Measurements from ENCODE around the gene SHISAL2B.
"Not testable (repeated sequence)": the region's sequence is repeated elsewhere in the genome, so short reads cannot be mapped to it uniquely, and the experiment has no call there.

SHISAL2B gene

GRCh38 chr5:64670277-64670676 lies 20.0 kb upstream of the SHISAL2B start:
- no peaks in the 10 kb centered on the region for H3K9me3 ChIP-seq (ENCODE audit: control insufficient read depth, low read depth, low read length)
- H3K4me3 ChIP-seq (ENCODE audit: low read length): no peak overlapping the region
- H3K9ac ChIP-seq (ENCODE audit: low read length): no peak overlapping the region
- H3K27ac ChIP-seq (ENCODE audit: low read length): no peak overlapping the region
- H3K4me1 ChIP-seq (ENCODE audit: control insufficient read depth, low read depth, low read length): no peaks in the 10 kb centered on the region
- no peaks in the 10 kb centered on the region for H3K27me3 ChIP-seq (ENCODE audit: control insufficient read depth, insufficient read depth, low read length)
- no peaks in the 10 kb centered on the region for H3K36me3 ChIP-seq (ENCODE audit: control insufficient read depth, low read depth, low read length)

DNA sequence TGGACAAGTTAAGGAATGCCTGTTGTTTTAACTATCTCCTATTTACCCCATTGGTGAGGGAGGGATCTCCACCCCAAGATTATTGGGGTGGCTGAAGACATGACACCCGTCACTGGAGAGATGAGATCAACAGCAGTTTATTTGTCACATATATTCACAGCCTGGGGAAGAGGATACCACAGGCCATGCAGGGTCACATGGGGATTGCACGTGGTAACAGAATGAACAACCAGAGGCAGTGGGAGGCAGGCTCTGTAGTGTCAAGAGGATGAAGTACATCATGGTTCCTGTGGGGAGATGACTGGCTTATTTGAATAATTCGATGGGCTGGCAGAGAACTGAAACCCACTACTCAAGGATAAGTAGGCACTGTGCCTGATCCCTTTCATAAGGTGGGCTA lies 18.6 kb upstream of the SHISAL2B start:
- Histone ChIP-seq H3K27ac (ENCODE audit: low read length) (no peak overlapping the region), H3K36me3 (ENCODE audit: control insufficient read depth, low read depth, low read length) (no peaks in the 10 kb centered on the region), H3K9me3 (ENCODE audit: control insufficient read depth, low read depth, low read length) (no peaks in the 10 kb centered on the region), H3K4me3 (ENCODE audit: low read length) (no peak overlapping the region), H3K4me1 (ENCODE audit: control insufficient read depth, low read depth, low read length) (no peaks in the 10 kb centered on the region), H3K27me3 (ENCODE audit: control insufficient read depth, insufficient read depth, low read length) (no peaks in the 10 kb centered on the region), H3K9ac (ENCODE audit: low read length) (no peak overlapping the region)

DNA sequence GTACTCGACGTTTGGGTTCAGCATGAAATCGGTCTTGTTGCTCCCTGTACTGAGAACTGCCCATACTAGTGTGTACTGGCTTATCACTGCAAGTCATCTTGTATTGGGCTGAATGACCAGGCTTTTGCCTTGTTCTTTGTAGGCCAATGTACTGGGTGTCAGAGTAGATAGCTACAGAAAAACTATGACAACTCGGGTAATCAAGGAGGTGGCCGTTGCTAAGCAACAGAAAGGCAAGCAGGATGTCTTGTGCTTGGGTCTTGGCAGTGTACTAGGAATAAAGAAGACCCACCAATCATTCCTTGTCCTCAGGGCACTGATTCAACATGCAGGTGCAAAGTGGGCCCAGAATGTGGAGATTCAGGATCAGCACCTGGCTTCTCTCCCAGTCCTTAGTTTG lies 11.9 kb upstream of the SHISAL2B start:
- no peak overlapping the region for H3K4me3 ChIP-seq (ENCODE audit: low read length)

GRCh38 chr5:64680289-64680688 lies 10.0 kb upstream of the SHISAL2B start:
- Histone ChIP-seq H3K27me3 (ENCODE audit: control insufficient read depth, insufficient read depth, low read length) (no peaks in the 10 kb centered on the region), H3K4me1 (ENCODE audit: control insufficient read depth, low read depth, low read length) (no peaks in the 10 kb centered on the region), H3K36me3 (ENCODE audit: control insufficient read depth, low read depth, low read length) (no peaks in the 10 kb centered on the region), H3K27ac (ENCODE audit: low read length) (no peak overlapping the region), H3K4me3 (ENCODE audit: low read length) (no peak overlapping the region), H3K9ac (ENCODE audit: low read length) (no peak overlapping the region), H3K9me3 (ENCODE audit: control insufficient read depth, low read depth, low read length) (no peaks in the 10 kb centered on the region)

More for the DNA sequence above, 11.9 kb upstream of the SHISAL2B start:
- no peaks in the 10 kb centered on the region for H3K9me3 ChIP-seq (ENCODE audit: control insufficient read depth, low read depth, low read length)
- no peak overlapping the region for H3K9ac ChIP-seq (ENCODE audit: low read length)
- no peaks in the 10 kb centered on the region for H3K36me3 ChIP-seq (ENCODE audit: control insufficient read depth, low read depth, low read length)
- H3K27me3 ChIP-seq (ENCODE audit: control insufficient read depth, insufficient read depth, low read length): no peaks in the 10 kb centered on the region
- no peak overlapping the region for H3K27ac ChIP-seq (ENCODE audit: low read length)
- H3K4me1 ChIP-seq (ENCODE audit: control insufficient read depth, low read depth, low read length): no peaks in the 10 kb centered on the region

DNA sequence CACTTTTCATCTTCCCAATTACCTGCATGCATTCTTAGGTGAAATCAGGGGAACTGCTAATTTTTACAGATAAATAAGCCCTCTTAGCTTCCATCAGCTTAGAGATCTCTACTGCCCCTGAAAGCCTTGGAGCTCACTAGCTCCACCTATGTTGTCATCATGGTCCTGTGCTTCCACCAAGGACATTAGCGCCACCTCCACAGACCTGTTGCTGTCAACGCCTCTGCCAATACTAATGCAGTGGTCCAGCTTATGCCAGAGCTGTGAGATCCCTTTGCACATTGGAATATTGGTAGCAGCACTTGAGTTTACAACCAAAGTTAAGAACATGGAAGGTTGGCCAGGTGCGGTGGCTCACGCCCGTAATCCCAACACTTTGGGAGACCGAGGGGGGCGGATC lies 7.7 kb upstream of the SHISAL2B start:
- Histone ChIP-seq H3K27ac (ENCODE audit: low read length) (no peak overlapping the region), H3K4me1 (ENCODE audit: control insufficient read depth, low read depth, low read length) (peaks cover 5% of the 10 kb centered on the region), H3K4me3 (ENCODE audit: low read length) (no peak overlapping the region), H3K27me3 (ENCODE audit: control insufficient read depth, insufficient read depth, low read length) (peaks cover 2% of the 10 kb centered on the region), H3K9ac (ENCODE audit: low read length) (no peak overlapping the region), H3K36me3 (ENCODE audit: control insufficient read depth, low read depth, low read length) (no peaks in the 10 kb centered on the region), H3K9me3 (ENCODE audit: control insufficient read depth, low read depth, low read length) (no peaks in the 10 kb centered on the region)

GRCh38 chr5:64685866-64686265 lies 4.4 kb upstream of the SHISAL2B start:
- no peak overlapping the region for H3K9ac ChIP-seq (ENCODE audit: low read length)
- no peaks in the 10 kb centered on the region for H3K9me3 ChIP-seq (ENCODE audit: control insufficient read depth, low read depth, low read length)
- peaks cover 16% of the 10 kb centered on the region for H3K4me1 ChIP-seq (ENCODE audit: control insufficient read depth, low read depth, low read length)
- H3K27ac ChIP-seq (ENCODE audit: low read length): no peak overlapping the region
- H3K27me3 ChIP-seq (ENCODE audit: control insufficient read depth, insufficient read depth, low read length): peaks cover 20% of the 10 kb centered on the region
- no peaks in the 10 kb centered on the region for H3K36me3 ChIP-seq (ENCODE audit: control insufficient read depth, low read depth, low read length)
- H3K4me3 ChIP-seq (ENCODE audit: low read length): no peak overlapping the region

GRCh38 chr5:64688391-64688790 lies 1.9 kb upstream of the SHISAL2B start:
- Histone ChIP-seq H3K4me1 (ENCODE audit: control insufficient read depth, low read depth, low read length) (peaks cover 27% of the 10 kb centered on the region), H3K4me3 (ENCODE audit: low read length) (no peak overlapping the region), H3K36me3 (ENCODE audit: control insufficient read depth, low read depth, low read length) (no peaks in the 10 kb centered on the region), H3K27me3 (ENCODE audit: control insufficient read depth, insufficient read depth, low read length) (peaks cover 32% of the 10 kb centered on the region), H3K9ac (ENCODE audit: low read length) (no peak overlapping the region), H3K9me3 (ENCODE audit: control insufficient read depth, low read depth, low read length) (no peaks in the 10 kb centered on the region), H3K27ac (ENCODE audit: low read length) (no peak overlapping the region)

- Histone ChIP-seq H3K4me1 (ENCODE audit: control insufficient read depth, low read depth, low read length) (peaks cover 27% of the 10 kb centered on the region), H3K9ac (ENCODE audit: low read length) (no peak overlapping the region)
These were observed 1.3 kb upstream of the SHISAL2B start for GRCh38 chr5:64688965-64689364.

GRCh38 chr5:64690104-64690416 lies 243 bp upstream of the SHISAL2B start:
- Histone ChIP-seq H3K9ac (ENCODE audit: low read length) (peak overlapping the region; percentile 69), H3K27ac (ENCODE audit: low read length) (no peak overlapping the region), H3K9me3 (ENCODE audit: control insufficient read depth, low read depth, low read length) (no peaks in the 10 kb centered on the region), H3K4me1 (ENCODE audit: control insufficient read depth, low read depth, low read length) (peaks cover 27% of the 10 kb centered on the region), H3K4me3 (ENCODE audit: low read length) (peak overlapping the region; percentile 69), H3K36me3 (ENCODE audit: control insufficient read depth, low read depth, low read length) (no peaks in the 10 kb centered on the region), H3K27me3 (ENCODE audit: control insufficient read depth, insufficient read depth, low read length) (peaks cover 32% of the 10 kb centered on the region)

More at GRCh38 chr5:64688965-64689364, 1.3 kb upstream of the SHISAL2B start:
- Histone ChIP-seq H3K27ac (ENCODE audit: low read length) (no peak overlapping the region), H3K4me3 (ENCODE audit: low read length) (no peak overlapping the region), H3K36me3 (ENCODE audit: control insufficient read depth, low read depth, low read length) (no peaks in the 10 kb centered on the region), H3K9me3 (ENCODE audit: control insufficient read depth, low read depth, low read length) (no peaks in the 10 kb centered on the region), H3K27me3 (ENCODE audit: control insufficient read depth, insufficient read depth, low read length) (peaks cover 32% of the 10 kb centered on the region)

GRCh38 chr5:64691291-64691690 lies 988 bp downstream of the SHISAL2B start:
- Histone ChIP-seq H3K27ac (ENCODE audit: low read length) (no peak overlapping the region), H3K9me3 (ENCODE audit: control insufficient read depth, low read depth, low read length) (no peaks in the 10 kb centered on the region), H3K36me3 (ENCODE audit: control insufficient read depth, low read depth, low read length) (no peaks in the 10 kb centered on the region), H3K4me1 (ENCODE audit: control insufficient read depth, low read depth, low read length) (peaks cover 22% of the 10 kb centered on the region), H3K4me3 (ENCODE audit: low read length) (peak overlapping the region; percentile 69), H3K9ac (ENCODE audit: low read length) (peak overlapping the region; percentile 69), H3K27me3 (ENCODE audit: control insufficient read depth, insufficient read depth, low read length) (peaks cover 32% of the 10 kb centered on the region)

GRCh38 chr5:64693636-64694035 lies 3.3 kb downstream of the SHISAL2B start:
- H3K4me3 ChIP-seq (ENCODE audit: low read length): no peak overlapping the region

GRCh38 chr5:64696414-64696813 lies 6.1 kb downstream of the SHISAL2B start:
- not testable (repeated sequence) for H3K9me3 ChIP-seq (ENCODE audit: control insufficient read depth, low read depth, low read length); H3K36me3 ChIP-seq (ENCODE audit: control insufficient read depth, low read depth, low read length); H3K9ac ChIP-seq (ENCODE audit: low read length); H3K4me3 ChIP-seq (ENCODE audit: low read length); H3K4me1 ChIP-seq (ENCODE audit: control insufficient read depth, low read depth, low read length); H3K27me3 ChIP-seq (ENCODE audit: control insufficient read depth, insufficient read depth, low read length); H3K27ac ChIP-seq (ENCODE audit: low read length)

More at GRCh38 chr5:64693636-64694035, 3.3 kb downstream of the SHISAL2B start:
- Histone ChIP-seq H3K27me3 (ENCODE audit: control insufficient read depth, insufficient read depth, low read length) (peaks cover 27% of the 10 kb centered on the region), H3K9me3 (ENCODE audit: control insufficient read depth, low read depth, low read length) (peaks cover 8% of the 10 kb centered on the region), H3K36me3 (ENCODE audit: control insufficient read depth, low read depth, low read length) (no peaks in the 10 kb centered on the region), H3K9ac (ENCODE audit: low read length) (no peak overlapping the region), H3K4me1 (ENCODE audit: control insufficient read depth, low read depth, low read length) (peaks cover 22% of the 10 kb centered on the region), H3K27ac (ENCODE audit: low read length) (no peak overlapping the region)
